NCI-H748 (cell line): ENCODE data around the gene RRP1.
A peak's percentile ranks its signal among the peaks of the same experiment; 100 is the strongest.

Experiments
- DNase-seq: peaks from one replicate; lab custom pipeline; 2025; ENCODE audit not compliant: unreplicated experiment; lab: John Stamatoyannopoulos, UW

The RRP1 gene

GRCh38 chr21:43801006-43801783 is 11.8 kb downstream of the RRP1 start:
- DNase-seq, result no peak

GRCh38 chr21:43802713-43803313 is 13.4 kb downstream of the RRP1 start:
- DNase-seq, result no peak

- no peak for DNase-seq
These were observed 14.4 kb downstream of the RRP1 start for GRCh38 chr21:43803558-43804300.

- no peak for DNase-seq
These were observed 16.0 kb downstream of the RRP1 start for GRCh38 chr21:43805275-43805800.

GRCh38 chr21:43806017-43806710 is 16.8 kb downstream of the RRP1 start:
- DNase-seq, result no peak

- no peak for DNase-seq
These were observed 19.0 kb downstream of the RRP1 start for GRCh38 chr21:43808367-43808766.

- DNase-seq, result no peak
These were observed 19.5 kb downstream of the RRP1 start for GRCh38 chr21:43808832-43809251.

GRCh38 chr21:43809346-43809799 is 20.0 kb downstream of the RRP1 start:
- DNase-seq, result no peak

- DNase-seq, result no peak
These were observed 20.6 kb downstream of the RRP1 start for GRCh38 chr21:43809853-43810504.

- DNase-seq, result peak; percentile 73
These were observed 21.3 kb downstream of the RRP1 start for GRCh38 chr21:43810505-43811261.

GRCh38 chr21:43811262-43812105 is 22.1 kb downstream of the RRP1 start:
- no peak for DNase-seq

- peak; percentile 53 for DNase-seq
These were observed 22.9 kb downstream of the RRP1 start for GRCh38 chr21:43812139-43812821.

- DNase-seq, result no peak
These were observed 23.7 kb downstream of the RRP1 start for GRCh38 chr21:43812957-43813655.

GRCh38 chr21:43813656-43813980 is 24.2 kb downstream of the RRP1 start:
- DNase-seq, result no peak

- DNase-seq, result peak; percentile 24
These were observed 25.1 kb downstream of the RRP1 start for GRCh38 chr21:43814215-43815106.

- peak; percentile 77 for DNase-seq
These were observed 25.8 kb downstream of the RRP1 start for GRCh38 chr21:43815107-43815613.

GRCh38 chr21:43815991-43816390 is 26.6 kb downstream of the RRP1 start:
- DNase-seq, result no peak
